WTC11 (cell line): Measurements from ENCODE around the gene HCN1.

ENCODE experiments used
- NR1H2 ChIP-seq: sonication (generic); formaldehyde crosslinking; IDR thresholded peaks from 2 replicates; pipeline ENCODE4 v1.9.0; 2021; ENCODE audit warnings: mild to moderate bottlenecking, moderate library complexity, missing genetic modification reagents
- SP1 ChIP-seq: sonication (generic); formaldehyde crosslinking; conservative IDR thresholded peaks from 2 replicates; pipeline ENCODE4 v1.8.1; 2022; ENCODE audit warnings: missing genetic modification reagents
- ZNF396 ChIP-seq: fragments of 250-450 bp; sonication (Bioruptor Pico); IDR thresholded peaks from 2 replicates; pipeline ENCODE4 v1.8.0; 2021; ENCODE audit warnings: mild to moderate bottlenecking, moderate library complexity, borderline replicate concordance
- TF ChIP-seq, protein P1 (sequence below): sonication (generic); formaldehyde crosslinking; IDR thresholded peaks from 2 replicates; pipeline ENCODE4 v1.8.1; 2022; ENCODE audit warnings: low read depth, mild to moderate bottlenecking, moderate library complexity, missing genetic modification reagents, borderline replicate concordance
- TF ChIP-seq, protein P2 (sequence below): fragments of 200-600 bp; IDR thresholded peaks from 2 replicates; pipeline ENCODE4 v1.8.0; 2022; ENCODE audit warnings: antibody characterized with exemption
- TF ChIP-seq, protein P3 (sequence below): sonication (generic); formaldehyde crosslinking; IDR thresholded peaks from 2 replicates; pipeline ENCODE4 v1.8.1; 2022; ENCODE audit warnings: mild to moderate bottlenecking, missing genetic modification reagents, moderate library complexity, borderline replicate concordance
- TF ChIP-seq, protein P4 (sequence below): sonication (generic); formaldehyde crosslinking; IDR thresholded peaks from 2 replicates; pipeline ENCODE4 v1.8.1; 2023; ENCODE audit warnings: mild to moderate bottlenecking, missing genetic modification reagents, moderate library complexity
- TF ChIP-seq, protein P5 (sequence below): sonication (generic); formaldehyde crosslinking; IDR thresholded peaks from 2 replicates; pipeline ENCODE4 v1.8.0; 2022; ENCODE audit warnings: mild to moderate bottlenecking, missing genetic modification reagents
- TF ChIP-seq, protein P6 (sequence below): sonication (generic); formaldehyde crosslinking; IDR thresholded peaks from 2 replicates; pipeline ENCODE4 v1.8.1; 2023; ENCODE audit warnings: mild to moderate bottlenecking, missing genetic modification reagents

DNA sequence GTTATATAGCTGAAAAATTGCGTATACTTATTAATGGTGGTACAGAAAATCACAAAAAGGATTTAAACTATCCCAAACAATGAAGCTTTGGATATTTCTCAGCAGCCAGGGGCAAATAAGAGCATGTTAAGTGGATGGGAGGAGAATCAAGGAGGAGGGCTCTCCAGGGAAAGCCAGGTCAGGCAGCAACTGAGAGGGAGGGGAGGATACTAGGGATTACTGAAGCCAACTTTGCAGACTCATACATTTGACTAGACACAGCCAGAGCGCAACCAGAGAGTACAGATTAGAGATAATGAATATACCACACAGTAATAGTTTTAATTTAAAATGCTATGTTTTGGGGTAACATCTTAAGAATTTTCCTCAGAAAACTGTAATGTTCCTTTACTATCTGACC is 360.2 kb downstream of the HCN1 start:
- TF ChIP-seq ZNF396 (CRISPR knock-in tag) (no peak), SP1 (CRISPR knock-in tag) (no peak), NR1H2 (CRISPR knock-in tag) (no peak)
- TF ChIP-seq, protein P1, sequence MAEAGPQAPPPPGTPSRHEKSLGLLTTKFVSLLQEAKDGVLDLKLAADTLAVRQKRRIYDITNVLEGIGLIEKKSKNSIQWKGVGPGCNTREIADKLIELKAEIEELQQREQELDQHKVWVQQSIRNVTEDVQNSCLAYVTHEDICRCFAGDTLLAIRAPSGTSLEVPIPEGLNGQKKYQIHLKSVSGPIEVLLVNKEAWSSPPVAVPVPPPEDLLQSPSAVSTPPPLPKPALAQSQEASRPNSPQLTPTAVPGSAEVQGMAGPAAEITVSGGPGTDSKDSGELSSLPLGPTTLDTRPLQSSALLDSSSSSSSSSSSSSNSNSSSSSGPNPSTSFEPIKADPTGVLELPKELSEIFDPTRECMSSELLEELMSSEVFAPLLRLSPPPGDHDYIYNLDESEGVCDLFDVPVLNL (CRISPR knock-in tag) = no peak
- TF ChIP-seq, protein P2, sequence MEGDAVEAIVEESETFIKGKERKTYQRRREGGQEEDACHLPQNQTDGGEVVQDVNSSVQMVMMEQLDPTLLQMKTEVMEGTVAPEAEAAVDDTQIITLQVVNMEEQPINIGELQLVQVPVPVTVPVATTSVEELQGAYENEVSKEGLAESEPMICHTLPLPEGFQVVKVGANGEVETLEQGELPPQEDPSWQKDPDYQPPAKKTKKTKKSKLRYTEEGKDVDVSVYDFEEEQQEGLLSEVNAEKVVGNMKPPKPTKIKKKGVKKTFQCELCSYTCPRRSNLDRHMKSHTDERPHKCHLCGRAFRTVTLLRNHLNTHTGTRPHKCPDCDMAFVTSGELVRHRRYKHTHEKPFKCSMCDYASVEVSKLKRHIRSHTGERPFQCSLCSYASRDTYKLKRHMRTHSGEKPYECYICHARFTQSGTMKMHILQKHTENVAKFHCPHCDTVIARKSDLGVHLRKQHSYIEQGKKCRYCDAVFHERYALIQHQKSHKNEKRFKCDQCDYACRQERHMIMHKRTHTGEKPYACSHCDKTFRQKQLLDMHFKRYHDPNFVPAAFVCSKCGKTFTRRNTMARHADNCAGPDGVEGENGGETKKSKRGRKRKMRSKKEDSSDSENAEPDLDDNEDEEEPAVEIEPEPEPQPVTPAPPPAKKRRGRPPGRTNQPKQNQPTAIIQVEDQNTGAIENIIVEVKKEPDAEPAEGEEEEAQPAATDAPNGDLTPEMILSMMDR = no peak
- TF ChIP-seq, protein P3, sequence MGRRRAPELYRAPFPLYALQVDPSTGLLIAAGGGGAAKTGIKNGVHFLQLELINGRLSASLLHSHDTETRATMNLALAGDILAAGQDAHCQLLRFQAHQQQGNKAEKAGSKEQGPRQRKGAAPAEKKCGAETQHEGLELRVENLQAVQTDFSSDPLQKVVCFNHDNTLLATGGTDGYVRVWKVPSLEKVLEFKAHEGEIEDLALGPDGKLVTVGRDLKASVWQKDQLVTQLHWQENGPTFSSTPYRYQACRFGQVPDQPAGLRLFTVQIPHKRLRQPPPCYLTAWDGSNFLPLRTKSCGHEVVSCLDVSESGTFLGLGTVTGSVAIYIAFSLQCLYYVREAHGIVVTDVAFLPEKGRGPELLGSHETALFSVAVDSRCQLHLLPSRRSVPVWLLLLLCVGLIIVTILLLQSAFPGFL = no peak
- TF ChIP-seq, protein P4, sequence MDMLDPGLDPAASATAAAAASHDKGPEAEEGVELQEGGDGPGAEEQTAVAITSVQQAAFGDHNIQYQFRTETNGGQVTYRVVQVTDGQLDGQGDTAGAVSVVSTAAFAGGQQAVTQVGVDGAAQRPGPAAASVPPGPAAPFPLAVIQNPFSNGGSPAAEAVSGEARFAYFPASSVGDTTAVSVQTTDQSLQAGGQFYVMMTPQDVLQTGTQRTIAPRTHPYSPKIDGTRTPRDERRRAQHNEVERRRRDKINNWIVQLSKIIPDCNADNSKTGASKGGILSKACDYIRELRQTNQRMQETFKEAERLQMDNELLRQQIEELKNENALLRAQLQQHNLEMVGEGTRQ (CRISPR knock-in tag) = no peak
- TF ChIP-seq, protein P5, sequence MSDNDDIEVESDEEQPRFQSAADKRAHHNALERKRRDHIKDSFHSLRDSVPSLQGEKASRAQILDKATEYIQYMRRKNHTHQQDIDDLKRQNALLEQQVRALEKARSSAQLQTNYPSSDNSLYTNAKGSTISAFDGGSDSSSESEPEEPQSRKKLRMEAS = no peak
- TF ChIP-seq, protein P6, sequence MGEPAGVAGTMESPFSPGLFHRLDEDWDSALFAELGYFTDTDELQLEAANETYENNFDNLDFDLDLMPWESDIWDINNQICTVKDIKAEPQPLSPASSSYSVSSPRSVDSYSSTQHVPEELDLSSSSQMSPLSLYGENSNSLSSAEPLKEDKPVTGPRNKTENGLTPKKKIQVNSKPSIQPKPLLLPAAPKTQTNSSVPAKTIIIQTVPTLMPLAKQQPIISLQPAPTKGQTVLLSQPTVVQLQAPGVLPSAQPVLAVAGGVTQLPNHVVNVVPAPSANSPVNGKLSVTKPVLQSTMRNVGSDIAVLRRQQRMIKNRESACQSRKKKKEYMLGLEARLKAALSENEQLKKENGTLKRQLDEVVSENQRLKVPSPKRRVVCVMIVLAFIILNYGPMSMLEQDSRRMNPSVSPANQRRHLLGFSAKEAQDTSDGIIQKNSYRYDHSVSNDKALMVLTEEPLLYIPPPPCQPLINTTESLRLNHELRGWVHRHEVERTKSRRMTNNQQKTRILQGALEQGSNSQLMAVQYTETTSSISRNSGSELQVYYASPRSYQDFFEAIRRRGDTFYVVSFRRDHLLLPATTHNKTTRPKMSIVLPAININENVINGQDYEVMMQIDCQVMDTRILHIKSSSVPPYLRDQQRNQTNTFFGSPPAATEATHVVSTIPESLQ = no peak
